ENCODE data around the gene CNTN4. TPM values are rescaled to one million over a fixed set of nuclear protein-coding genes. Genes with fewer than 3 reads are reported as not detected.
A peak's percentile ranks its signal among the peaks of the same experiment; 100 is the strongest.
"Not testable (repeated sequence)": the region's sequence is repeated elsewhere in the genome, so short reads cannot be mapped to it uniquely, and the experiment has no call there.

Gene CNTN4
- not detected for total RNA-seq

GRCh38 chr3:2098398-2099027 lies at the start of gene CNTN4:
Gene CNTN4 (plus strand): TSS chr3:2098866.
- H3K36me3 Mint-ChIP-seq: peaks cover 6% of the 10 kb centered on the region
- H3K4me3 Mint-ChIP-seq: no peak within 1 kb of the TSS
- H3K4me1 Mint-ChIP-seq: peaks cover 3% of the 10 kb centered on the region
- CTCF ChIA-PET: no interaction called here
- peaks cover 45% of the 10 kb centered on the region for H3K27me3 Mint-ChIP-seq
- ATAC-seq (peak; percentile 36), DNase-seq (no peak)
- H3K27ac Mint-ChIP-seq: no peak within 1 kb of the TSS
- peaks cover 4% of the 10 kb centered on the region for H3K9me3 Mint-ChIP-seq (ENCODE audit: low read depth)

- CTCF ChIA-PET: no interaction called here
- ATAC-seq (no peak), DNase-seq (no peak)
- Mint-ChIP-seq H3K9me3 (ENCODE audit: low read depth) (no peaks in the 10 kb centered on the region), H3K36me3 (no peaks in the 10 kb centered on the region), H3K27me3 (no peaks in the 10 kb centered on the region), H3K4me1 (no peaks in the 10 kb centered on the region), H3K27ac (no peak overlapping the region), H3K4me3 (no peak overlapping the region)
Observed at GRCh38 chr3:2061360-2061759, 37.3 kb upstream of the CNTN4 start.

- Mint-ChIP-seq H3K36me3 (no peaks in the 10 kb centered on the region), H3K4me3 (no peak overlapping the region), H3K27me3 (no peaks in the 10 kb centered on the region), H3K4me1 (no peaks in the 10 kb centered on the region), H3K27ac (no peak overlapping the region), H3K9me3 (ENCODE audit: low read depth) (no peaks in the 10 kb centered on the region)
- DNase-seq (no peak), ATAC-seq (no peak)
- CTCF ChIA-PET: no interaction called here
Observed at GRCh38 chr3:2071531-2071930, 27.1 kb upstream of the CNTN4 start.

- ATAC-seq: no peak
- Mint-ChIP-seq H3K4me1 (no peaks in the 10 kb centered on the region), H3K4me3 (no peak overlapping the region), H3K27ac (no peak overlapping the region), H3K36me3 (no peaks in the 10 kb centered on the region), H3K27me3 (no peaks in the 10 kb centered on the region), H3K9me3 (ENCODE audit: low read depth) (peaks cover 3% of the 10 kb centered on the region)
- CTCF ChIA-PET: no interaction called here
- no peak for DNase-seq
Observed at GRCh38 chr3:2078821-2079220, 19.8 kb upstream of the CNTN4 start.

- no peaks in the 10 kb centered on the region for H3K4me1 Mint-ChIP-seq
- no peaks in the 10 kb centered on the region for H3K27me3 Mint-ChIP-seq
- peaks cover 3% of the 10 kb centered on the region for H3K9me3 Mint-ChIP-seq (ENCODE audit: low read depth)
- CTCF ChIA-PET: no interaction called here
- ATAC-seq (no peak), DNase-seq (no peak)
- H3K27ac Mint-ChIP-seq: no peak overlapping the region
- H3K36me3 Mint-ChIP-seq: no peaks in the 10 kb centered on the region
- no peak overlapping the region for H3K4me3 Mint-ChIP-seq
Observed at GRCh38 chr3:2082871-2083480, 15.7 kb upstream of the CNTN4 start.

- H3K9me3 Mint-ChIP-seq (ENCODE audit: low read depth); H3K4me3 Mint-ChIP-seq; H3K27me3 Mint-ChIP-seq; CTCF ChIA-PET; H3K36me3 Mint-ChIP-seq; DNase-seq; H3K27ac Mint-ChIP-seq; H3K4me1 Mint-ChIP-seq; ATAC-seq: not testable (repeated sequence)
Observed at GRCh38 chr3:2083558-2083957, 15.1 kb upstream of the CNTN4 start.

- no peak for ATAC-seq
- Mint-ChIP-seq H3K27ac (no peak overlapping the region), H3K27me3 (no peaks in the 10 kb centered on the region), H3K36me3 (no peaks in the 10 kb centered on the region), H3K4me3 (no peak overlapping the region), H3K4me1 (no peaks in the 10 kb centered on the region), H3K9me3 (ENCODE audit: low read depth) (no peaks in the 10 kb centered on the region)
- DNase-seq: no peak
- CTCF ChIA-PET: no interaction called here
Observed at GRCh38 chr3:2090095-2090911, 8.4 kb upstream of the CNTN4 start.

GRCh38 chr3:2092758-2093157 lies 5.9 kb upstream of the CNTN4 start:
- H3K9me3 Mint-ChIP-seq (ENCODE audit: low read depth): no peaks in the 10 kb centered on the region
- CTCF ChIA-PET: no interaction called here

GRCh38 chr3:2094941-2095340 lies 3.7 kb upstream of the CNTN4 start:
- no peak for ATAC-seq

More at GRCh38 chr3:2092758-2093157, 5.9 kb upstream of the CNTN4 start:
- peaks cover 15% of the 10 kb centered on the region for H3K27me3 Mint-ChIP-seq
- H3K36me3 Mint-ChIP-seq: peaks cover 1% of the 10 kb centered on the region
- no peak overlapping the region for H3K27ac Mint-ChIP-seq
- ATAC-seq: no peak
- H3K4me1 Mint-ChIP-seq: peaks cover 2% of the 10 kb centered on the region
- DNase-seq: no peak
- H3K4me3 Mint-ChIP-seq: no peak overlapping the region

GRCh38 chr3:2096216-2096615 lies 2.5 kb upstream of the CNTN4 start:
- CTCF ChIA-PET: no interaction called here
- ATAC-seq (no peak), DNase-seq (no peak)
- Mint-ChIP-seq H3K4me3 (no peak overlapping the region), H3K36me3 (peaks cover 6% of the 10 kb centered on the region), H3K4me1 (peaks cover 3% of the 10 kb centered on the region), H3K9me3 (ENCODE audit: low read depth) (peaks cover 4% of the 10 kb centered on the region), H3K27me3 (peaks cover 42% of the 10 kb centered on the region), H3K27ac (no peak overlapping the region)

More at GRCh38 chr3:2094941-2095340, 3.7 kb upstream of the CNTN4 start:
- Mint-ChIP-seq H3K4me3 (no peak overlapping the region), H3K27me3 (peaks cover 29% of the 10 kb centered on the region), H3K27ac (no peak overlapping the region), H3K36me3 (peaks cover 5% of the 10 kb centered on the region), H3K9me3 (ENCODE audit: low read depth) (peaks cover 3% of the 10 kb centered on the region), H3K4me1 (peaks cover 3% of the 10 kb centered on the region)
- DNase-seq: no peak
- CTCF ChIA-PET: no interaction called here

- CTCF ChIA-PET: no interaction called here
- peaks cover 45% of the 10 kb centered on the region for H3K27me3 Mint-ChIP-seq
- no peak for DNase-seq
- H3K27ac Mint-ChIP-seq: peak overlapping the region; percentile 47
- no peak for ATAC-seq
- no peak overlapping the region for H3K4me3 Mint-ChIP-seq
- H3K4me1 Mint-ChIP-seq: peaks cover 3% of the 10 kb centered on the region
- peaks cover 4% of the 10 kb centered on the region for H3K9me3 Mint-ChIP-seq (ENCODE audit: low read depth)
- peaks cover 6% of the 10 kb centered on the region for H3K36me3 Mint-ChIP-seq
Observed at GRCh38 chr3:2097641-2098191, 950 bp upstream of the CNTN4 start.

GRCh38 chr3:2099028-2099671 lies 484 bp downstream of the CNTN4 start:
- H3K36me3 Mint-ChIP-seq: peaks cover 6% of the 10 kb centered on the region
- peaks cover 45% of the 10 kb centered on the region for H3K27me3 Mint-ChIP-seq
- H3K27ac Mint-ChIP-seq: no peak overlapping the region
- no peak for ATAC-seq
- no peak overlapping the region for H3K4me3 Mint-ChIP-seq
- DNase-seq: no peak
- CTCF ChIA-PET: no interaction called here
- H3K4me1 Mint-ChIP-seq: peaks cover 3% of the 10 kb centered on the region
- peaks cover 4% of the 10 kb centered on the region for H3K9me3 Mint-ChIP-seq (ENCODE audit: low read depth)

- Mint-ChIP-seq H3K4me1 (peaks cover 3% of the 10 kb centered on the region), H3K27me3 (peaks cover 45% of the 10 kb centered on the region), H3K36me3 (peaks cover 6% of the 10 kb centered on the region), H3K27ac (no peak overlapping the region), H3K9me3 (ENCODE audit: low read depth) (peaks cover 4% of the 10 kb centered on the region), H3K4me3 (no peak overlapping the region)
- DNase-seq: no peak
- ATAC-seq: no peak
- CTCF ChIA-PET: no interaction called here
Observed at GRCh38 chr3:2099779-2100191, 1.1 kb downstream of the CNTN4 start.

Measured in activated CD8-positive, alpha-beta memory T cell treated with anti-CD3 and anti-CD28 coated beads, Interleukin-2, amount 10 ng/mL, durations not matched to agents 7 days and 5 days (primary cell).